ENCODE measurements around the gene IGF2BP1. TPM values are rescaled to one million over a fixed set of nuclear protein-coding genes. Genes with fewer than 3 reads are reported as not detected.

The IGF2BP1 gene
- total RNA-seq, 3 donors from 2014 or later: 0.06 to 0.07 TPM; not detected in 1

DNA sequence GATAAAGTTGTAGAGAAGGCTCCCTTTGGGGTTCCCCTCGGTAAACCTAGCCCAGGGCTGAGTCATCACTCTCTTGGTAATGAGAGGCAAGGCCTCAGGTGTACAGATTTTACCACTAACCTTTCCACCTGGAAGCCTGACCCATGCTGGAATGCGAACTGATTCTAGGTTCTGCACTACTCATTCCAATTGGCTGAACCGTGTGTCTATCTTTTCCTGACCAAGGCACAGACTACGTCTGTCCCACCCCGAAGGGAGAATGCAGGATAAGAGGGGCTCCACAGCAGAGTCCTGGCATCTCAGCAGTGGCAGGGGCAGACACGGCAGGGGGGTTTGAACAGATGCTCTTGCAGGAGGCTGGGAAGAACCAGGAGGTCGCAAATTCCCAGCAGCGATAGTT is 70.0 kb downstream of the IGF2BP1 start:
- intact Hi-C loops (cut with DNase I, micrococcal nuclease): no loop called here

DNA sequence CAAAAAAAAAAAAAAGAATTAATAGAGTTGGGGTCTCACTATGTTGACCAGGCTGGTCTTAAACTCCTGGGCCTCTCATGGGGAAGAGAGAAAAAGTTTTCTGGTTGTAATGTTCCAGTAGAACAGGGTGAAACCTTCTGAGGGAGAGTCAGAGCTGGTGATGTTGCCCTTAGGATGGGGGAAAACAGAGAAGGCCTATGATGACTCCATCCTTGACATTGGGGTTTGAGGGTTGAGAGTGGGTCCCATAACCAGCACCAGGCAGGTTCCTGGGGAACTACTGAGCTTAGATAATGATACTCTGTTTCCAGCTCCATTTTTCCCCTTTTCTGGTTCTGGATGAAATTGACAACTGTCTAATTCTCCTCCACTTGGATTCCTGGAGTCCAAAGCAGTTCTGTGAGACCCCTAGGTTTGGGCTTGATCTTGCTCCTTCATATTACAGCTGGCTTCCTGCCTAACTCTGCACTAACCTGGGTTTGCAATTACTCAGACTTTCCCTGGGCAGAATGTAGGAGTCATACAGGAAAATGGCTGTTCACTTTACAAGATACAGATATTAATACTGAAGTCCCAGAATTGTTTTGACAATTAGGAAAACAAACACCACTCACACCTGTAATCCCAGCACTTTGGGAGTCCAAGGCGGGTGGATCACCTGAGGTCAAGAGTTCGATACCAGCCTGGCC is 72.5 kb downstream of the IGF2BP1 start:
- DNase-seq: no peak
- intact Hi-C loops (cut with DNase I, micrococcal nuclease): no loop called here
- H3K4me3 ChIP-seq: no peak overlapping the region
- no peaks in the 10 kb centered on the region for H3K36me3 ChIP-seq (ENCODE audit: low read depth)
- no peak for ATAC-seq
- no peaks in the 10 kb centered on the region for H3K9me3 ChIP-seq
- no peaks in the 10 kb centered on the region for H3K4me1 ChIP-seq (ENCODE audit: low read depth)
- TF ChIP-seq, protein P1, sequence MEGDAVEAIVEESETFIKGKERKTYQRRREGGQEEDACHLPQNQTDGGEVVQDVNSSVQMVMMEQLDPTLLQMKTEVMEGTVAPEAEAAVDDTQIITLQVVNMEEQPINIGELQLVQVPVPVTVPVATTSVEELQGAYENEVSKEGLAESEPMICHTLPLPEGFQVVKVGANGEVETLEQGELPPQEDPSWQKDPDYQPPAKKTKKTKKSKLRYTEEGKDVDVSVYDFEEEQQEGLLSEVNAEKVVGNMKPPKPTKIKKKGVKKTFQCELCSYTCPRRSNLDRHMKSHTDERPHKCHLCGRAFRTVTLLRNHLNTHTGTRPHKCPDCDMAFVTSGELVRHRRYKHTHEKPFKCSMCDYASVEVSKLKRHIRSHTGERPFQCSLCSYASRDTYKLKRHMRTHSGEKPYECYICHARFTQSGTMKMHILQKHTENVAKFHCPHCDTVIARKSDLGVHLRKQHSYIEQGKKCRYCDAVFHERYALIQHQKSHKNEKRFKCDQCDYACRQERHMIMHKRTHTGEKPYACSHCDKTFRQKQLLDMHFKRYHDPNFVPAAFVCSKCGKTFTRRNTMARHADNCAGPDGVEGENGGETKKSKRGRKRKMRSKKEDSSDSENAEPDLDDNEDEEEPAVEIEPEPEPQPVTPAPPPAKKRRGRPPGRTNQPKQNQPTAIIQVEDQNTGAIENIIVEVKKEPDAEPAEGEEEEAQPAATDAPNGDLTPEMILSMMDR (IDR thresholded peaks at IDR 0.05): no peak

More for the DNA sequence above, 70.0 kb downstream of the IGF2BP1 start:
- H3K4me1 ChIP-seq (ENCODE audit: low read depth): no peaks in the 10 kb centered on the region
- no peaks in the 10 kb centered on the region for H3K9me3 ChIP-seq
- ATAC-seq (no peak), DNase-seq (no peak)
- H3K4me3 ChIP-seq: no peak overlapping the region
- no peaks in the 10 kb centered on the region for H3K36me3 ChIP-seq (ENCODE audit: low read depth)
- TF ChIP-seq, protein P1 (IDR thresholded peaks at IDR 0.05): no peak

DNA sequence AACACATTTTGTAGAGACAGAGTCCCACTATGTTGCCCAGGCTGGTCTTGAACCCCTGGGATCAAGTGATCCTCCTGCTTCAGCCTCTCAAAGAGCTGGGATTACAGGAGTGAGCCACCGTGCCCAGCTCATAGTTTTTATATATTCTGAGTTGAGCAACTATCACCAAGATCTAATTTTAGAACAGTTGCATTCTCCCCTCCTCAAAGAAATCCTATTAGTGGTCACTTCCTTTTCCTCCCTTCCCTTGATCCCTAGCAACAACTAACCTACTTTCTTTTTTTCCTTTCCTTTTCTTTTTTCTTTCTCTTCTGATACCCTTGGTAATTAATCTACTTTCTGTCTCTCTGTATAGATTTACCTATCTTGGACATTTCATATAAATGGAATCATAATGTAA is 73.9 kb downstream of the IGF2BP1 start:
- ATAC-seq (no peak), DNase-seq (no peak)
- intact Hi-C loops (cut with DNase I, micrococcal nuclease): no loop called here
- Histone ChIP-seq H3K9me3 (no peaks in the 10 kb centered on the region), H3K4me3 (no peak overlapping the region), H3K36me3 (ENCODE audit: low read depth) (no peaks in the 10 kb centered on the region), H3K4me1 (ENCODE audit: low read depth) (no peaks in the 10 kb centered on the region)
- TF ChIP-seq, protein P1 (IDR thresholded peaks at IDR 0.05): no peak

DNA sequence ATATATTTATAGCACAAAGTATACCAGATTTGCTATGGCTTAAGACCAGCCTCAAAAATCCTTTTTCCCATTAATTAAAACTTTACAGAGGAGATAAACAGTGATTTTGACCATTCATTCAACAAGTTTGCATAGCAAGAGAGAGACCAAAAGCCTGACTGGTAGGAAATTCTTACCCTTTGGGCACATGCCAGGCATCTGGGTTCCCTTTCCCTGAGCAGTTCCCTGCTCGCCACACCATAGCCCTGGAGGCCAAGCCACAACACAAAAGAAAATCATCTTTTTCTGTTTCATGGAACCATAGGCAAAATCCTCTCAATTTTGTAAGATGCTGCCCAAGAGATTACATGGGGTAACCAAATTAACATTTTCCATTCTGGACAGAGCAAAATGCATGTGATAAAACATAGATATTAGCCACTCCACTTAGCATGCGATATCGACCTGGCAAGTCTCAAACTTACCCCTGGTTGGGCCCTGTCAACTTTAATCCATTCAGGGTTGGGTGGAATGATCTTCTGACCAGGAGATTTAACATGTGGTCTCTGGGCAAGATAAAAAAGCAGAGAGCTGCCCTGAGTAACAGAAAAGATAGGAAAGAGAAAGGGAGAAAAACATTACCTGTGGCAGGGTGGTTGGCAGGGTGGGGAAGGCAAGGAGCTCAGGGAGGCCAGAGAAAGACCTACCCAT is 77.8 kb downstream of the IGF2BP1 start:
- TF ChIP-seq, protein P1 (IDR thresholded peaks at IDR 0.05): no peak
- no peaks in the 10 kb centered on the region for H3K4me1 ChIP-seq (ENCODE audit: low read depth)
- H3K36me3 ChIP-seq (ENCODE audit: low read depth): no peaks in the 10 kb centered on the region
- no peak for ATAC-seq
- intact Hi-C loops (cut with DNase I, micrococcal nuclease): no loop called here
- DNase-seq: no peak
- no peak overlapping the region for H3K4me3 ChIP-seq
- no peaks in the 10 kb centered on the region for H3K9me3 ChIP-seq

DNA sequence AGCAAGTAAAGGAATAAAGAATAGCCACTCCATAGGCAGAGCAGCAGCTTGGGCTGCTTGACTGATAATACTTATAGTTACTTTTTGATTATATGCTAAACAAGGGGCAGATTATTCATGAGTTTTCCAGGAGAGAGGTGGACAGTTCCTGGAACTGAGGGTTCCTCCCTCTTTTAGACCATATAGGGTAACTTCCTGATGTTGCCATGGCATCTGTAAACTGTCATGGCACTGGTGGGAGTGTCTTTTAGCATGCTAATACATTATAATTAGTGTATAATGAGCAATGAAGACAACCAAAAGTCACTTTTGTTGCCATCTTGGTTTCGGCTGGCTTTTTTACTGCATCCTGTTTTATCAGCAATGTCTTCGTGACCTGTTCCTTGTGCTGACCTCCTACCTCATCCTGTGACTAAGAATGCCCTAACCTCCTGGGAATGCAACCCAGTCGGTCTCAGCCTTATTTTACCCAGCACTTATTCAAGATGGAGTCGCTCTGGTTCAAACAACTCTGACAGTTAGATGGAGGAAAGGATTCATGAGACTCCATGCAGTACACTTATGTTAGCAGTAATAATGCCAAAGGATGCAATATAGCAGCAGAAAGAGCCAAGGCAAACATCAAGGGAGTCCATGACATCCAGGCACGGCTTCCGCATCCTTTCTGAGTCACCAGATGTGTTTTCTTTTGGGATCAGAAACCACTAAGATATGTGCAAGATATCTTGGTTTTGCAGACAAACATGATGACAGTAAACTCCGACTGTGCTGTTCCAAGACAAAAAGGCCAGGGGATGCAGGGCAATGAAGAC is 79.6 kb downstream of the IGF2BP1 start:
- H3K9me3 ChIP-seq: no peaks in the 10 kb centered on the region
- TF ChIP-seq, protein P1 (IDR thresholded peaks at IDR 0.05): no peak
- no peaks in the 10 kb centered on the region for H3K36me3 ChIP-seq (ENCODE audit: low read depth)
- no peak for ATAC-seq
- no peaks in the 10 kb centered on the region for H3K4me1 ChIP-seq (ENCODE audit: low read depth)
- intact Hi-C loops (cut with DNase I, micrococcal nuclease): no loop called here
- DNase-seq: no peak
- H3K4me3 ChIP-seq: no peak overlapping the region

Data from mucosa of descending colon (tissue), 3 donors.